Stimulated activated CD4-positive, alpha-beta T cell treated with anti-CD3 and anti-CD28 coated beads, Interleukin-1b, Interleukin-23, amount 100 ng/mL, for 48 hours (primary cell): ENCODE data around the gene TNFRSF8.
"Not testable (repeated sequence)": the region's sequence is repeated elsewhere in the genome, so short reads cannot be mapped to it uniquely, and the experiment has no call there.

ENCODE experiments used
- DNase-seq: peaks from one replicate; pipeline ENCODE4 v3.0.0-alpha.2; 2020

The TNFRSF8 gene

DNA sequence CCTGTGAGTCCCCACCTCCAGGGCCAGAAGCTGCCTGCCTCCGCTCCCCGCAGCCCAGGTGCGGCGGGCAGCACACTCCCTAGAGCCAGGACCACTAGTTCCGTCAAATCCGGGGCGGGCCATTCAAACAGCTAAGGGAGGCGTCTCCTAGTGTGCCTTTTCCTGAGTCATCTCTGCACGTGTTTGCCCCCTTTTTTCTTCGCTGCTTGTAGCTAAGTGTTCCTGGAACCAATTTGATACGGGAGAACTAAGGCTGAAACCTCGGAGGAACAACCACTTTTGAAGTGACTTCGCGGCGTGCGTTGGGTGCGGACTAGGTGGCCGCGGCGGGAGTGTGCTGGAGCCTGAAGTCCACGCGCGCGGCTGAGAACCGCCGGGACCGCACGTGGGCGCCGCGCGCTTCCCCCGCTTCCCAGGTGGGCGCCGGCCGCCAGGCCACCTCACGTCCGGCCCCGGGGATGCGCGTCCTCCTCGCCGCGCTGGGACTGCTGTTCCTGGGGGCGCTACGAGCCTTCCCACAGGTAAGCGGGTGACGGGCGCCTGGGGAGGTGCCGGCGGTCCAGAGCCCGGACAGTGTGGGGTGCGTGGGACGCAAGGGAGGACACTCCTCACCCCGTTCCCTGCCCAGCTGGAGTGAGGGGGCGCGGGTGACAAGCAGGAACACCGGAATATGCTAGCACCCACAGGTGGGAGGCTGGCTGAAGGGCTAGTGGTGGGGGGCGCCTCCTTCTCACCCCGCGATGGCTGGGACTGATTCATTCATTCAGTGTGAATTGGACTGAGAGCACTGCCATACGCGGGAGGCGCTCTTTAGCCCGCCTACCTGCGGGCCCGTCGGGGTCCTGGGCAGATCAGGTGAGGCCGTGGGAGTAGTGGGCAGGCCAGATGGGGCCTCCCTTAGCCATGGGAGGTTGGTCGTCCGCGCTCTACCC is at the start of gene TNFRSF8:
TNFRSF8 (plus strand) TSS at position 163 of the 932 bp plus-strand sequence; CDS start at position 459, 296 bp downstream.
- DNase-seq = peak; percentile 79

DNA sequence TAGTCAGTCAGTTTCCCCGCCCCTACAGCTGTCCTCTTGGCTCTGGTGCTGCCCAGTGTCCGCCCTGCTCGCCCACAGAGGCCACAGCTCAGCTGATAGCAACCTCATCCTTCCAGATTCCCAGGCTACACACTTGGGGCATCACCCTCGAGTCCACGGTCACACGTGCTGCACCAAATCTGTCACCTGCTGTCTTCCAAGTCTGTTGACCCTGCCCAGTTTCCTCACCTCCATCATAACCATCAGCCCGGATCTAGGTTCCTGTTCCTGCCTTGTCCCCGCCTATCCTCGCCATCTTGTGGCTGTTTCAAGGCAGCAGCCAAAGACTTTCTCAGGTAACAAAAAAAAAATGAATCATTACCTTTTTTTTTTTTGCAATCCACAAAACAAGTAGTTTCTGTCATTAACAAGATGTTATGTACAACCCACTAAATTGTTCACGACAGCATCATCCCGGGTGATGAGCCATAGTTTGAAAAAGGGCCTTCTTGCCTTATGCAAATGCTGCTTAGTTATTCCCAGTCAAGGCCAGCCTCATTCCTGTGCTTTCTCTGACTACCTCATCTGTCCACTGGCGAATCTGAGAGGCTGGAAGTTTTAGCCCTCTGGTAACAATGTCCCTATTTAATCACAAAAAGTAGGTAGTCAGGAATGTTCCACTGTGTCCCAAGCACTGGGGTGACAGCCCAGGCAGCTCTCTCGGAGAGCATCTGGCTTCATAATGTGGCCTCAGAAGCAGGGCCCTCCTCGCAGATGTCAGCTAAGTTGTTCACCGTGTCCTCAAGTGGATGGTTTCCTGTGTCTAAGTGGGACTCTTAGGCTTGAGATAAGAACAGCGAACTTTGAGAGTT is 48.7 kb upstream of the TNFRSF8 start:
- DNase-seq = peak; percentile 34

DNA sequence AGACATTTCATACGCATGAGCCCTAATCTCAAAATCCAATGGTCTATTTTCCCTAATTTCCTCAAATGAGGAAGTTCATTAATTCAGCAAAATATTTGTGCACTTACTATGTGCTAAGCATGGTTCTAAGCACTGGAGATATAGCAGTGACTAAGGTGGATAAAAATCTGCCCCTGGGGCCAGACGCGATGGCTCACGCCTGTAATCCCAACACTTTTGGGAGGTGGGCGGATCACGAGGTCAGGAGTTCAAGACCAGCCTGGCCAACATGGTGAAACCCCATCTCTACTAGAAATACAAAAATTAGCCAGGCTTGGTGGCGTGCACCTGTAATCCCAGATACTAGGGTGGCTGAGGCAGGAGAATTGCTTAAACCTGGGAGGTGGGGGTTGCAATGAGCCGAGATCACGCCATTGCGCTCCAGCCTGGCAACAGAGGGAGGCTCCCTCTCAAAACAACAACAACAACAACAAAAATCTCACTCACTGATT is 48.1 kb upstream of the TNFRSF8 start:
- no peak for DNase-seq

DNA sequence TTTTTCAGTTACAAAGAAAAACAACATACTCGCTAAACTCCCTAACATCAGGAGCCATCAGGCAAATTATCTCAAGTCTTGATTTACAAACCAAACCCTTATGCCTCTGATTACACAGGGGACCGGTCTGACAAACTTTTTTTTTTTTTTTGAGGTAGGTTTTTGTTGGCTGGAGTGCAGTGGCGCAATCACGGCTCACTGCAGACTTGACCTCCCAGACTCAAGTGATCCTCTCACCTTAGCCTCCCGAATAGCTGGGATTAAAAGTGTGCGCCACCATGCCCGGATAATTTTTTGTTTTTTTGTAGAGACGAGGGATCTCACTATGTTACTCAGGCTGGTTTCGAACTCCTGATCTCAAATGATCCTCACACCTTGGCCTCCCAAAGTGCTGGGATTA is 47.6 kb upstream of the TNFRSF8 start:
- DNase-seq = no peak

DNA sequence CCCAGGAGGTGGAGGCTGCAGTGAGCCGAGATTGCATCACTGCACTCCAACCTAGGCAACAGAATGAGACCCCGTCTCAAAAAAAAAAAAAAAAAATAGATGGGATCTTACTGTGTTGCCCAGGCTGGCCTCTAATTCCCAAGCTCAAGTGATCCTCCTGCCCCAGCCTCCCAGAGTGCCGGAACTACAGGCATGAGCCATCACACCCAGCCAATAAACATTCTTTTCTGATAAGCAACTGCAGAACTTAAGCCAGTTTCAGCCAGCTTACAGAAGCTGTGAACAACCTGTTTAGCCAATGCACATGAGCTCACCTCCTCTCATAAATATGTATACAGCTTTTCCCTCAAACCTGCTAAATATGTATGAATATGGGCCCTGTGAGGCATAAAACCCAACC is 46.9 kb upstream of the TNFRSF8 start:
- DNase-seq = no peak

DNA sequence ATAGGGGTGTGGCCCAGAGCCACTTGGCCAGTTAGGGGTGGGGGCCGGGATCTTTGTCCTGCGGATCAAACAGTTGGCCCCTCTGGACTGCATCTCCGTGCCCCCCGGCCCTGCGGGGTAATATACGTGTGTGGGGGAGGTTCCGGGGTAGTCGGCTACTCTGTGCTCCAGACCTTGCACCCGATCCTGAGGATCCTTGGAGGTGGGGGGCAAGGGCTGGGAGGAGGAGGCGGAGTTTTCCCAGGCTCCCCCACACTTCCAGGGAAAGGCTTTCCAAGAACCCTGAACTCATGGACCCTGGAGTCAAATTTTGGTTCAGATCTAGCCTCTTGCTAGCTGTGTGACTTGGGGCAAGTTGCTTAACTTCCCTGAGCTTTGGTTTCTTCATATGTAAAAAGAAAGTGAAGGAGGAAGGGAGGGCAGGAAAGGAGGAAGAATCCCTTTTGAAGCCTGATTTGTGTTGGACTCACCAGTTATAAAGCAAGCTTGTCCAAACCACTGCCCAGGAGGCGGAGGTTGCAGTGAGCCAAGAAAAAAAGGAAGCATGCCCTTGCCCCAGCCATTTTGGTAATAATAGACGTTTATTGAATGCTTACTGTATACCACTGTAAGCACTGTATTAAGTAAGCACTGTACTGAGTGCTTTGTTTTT is 43.1 kb upstream of the TNFRSF8 start:
- DNase-seq = no peak

DNA sequence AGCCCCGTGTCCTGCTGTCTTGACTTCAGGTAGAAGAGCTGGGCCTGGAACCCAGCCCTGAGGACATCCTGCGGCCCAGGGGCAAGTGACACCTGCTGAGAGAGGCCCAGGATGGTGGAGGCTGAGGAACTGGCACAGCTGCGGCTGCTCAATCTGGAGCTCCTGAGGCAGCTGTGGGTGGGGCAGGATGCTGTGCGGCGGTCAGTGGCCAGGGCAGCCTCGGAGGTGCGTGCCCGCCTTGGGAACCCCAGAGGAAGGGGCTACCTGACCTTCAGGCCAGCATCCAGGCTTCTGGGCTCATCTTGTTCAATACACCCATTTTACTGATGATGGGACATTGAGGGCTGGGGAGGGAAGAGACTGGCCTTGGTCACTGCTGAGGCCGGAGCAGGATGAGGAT is 41.5 kb upstream of the TNFRSF8 start:
- no peak for DNase-seq

DNA sequence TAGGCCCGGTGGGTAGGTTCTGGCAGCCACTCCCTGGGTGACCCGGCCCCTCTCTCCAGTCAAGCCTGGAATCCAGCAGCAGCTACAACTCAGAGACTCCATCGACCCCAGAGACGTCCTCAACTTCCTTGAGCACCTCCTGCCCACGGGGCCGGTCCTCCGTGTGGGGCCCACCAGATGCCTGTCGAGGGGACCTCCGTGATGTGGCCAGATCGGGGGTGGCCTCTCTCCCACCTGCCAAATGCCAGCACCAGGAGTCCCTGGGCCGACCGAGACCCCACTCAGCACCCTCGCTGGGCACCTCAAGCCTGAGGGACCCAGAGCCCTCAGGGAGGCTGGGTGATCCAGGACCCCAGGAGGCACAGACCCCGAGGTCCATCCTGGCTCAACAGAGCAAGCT is 41.1 kb upstream of the TNFRSF8 start:
- no peak for DNase-seq

DNA sequence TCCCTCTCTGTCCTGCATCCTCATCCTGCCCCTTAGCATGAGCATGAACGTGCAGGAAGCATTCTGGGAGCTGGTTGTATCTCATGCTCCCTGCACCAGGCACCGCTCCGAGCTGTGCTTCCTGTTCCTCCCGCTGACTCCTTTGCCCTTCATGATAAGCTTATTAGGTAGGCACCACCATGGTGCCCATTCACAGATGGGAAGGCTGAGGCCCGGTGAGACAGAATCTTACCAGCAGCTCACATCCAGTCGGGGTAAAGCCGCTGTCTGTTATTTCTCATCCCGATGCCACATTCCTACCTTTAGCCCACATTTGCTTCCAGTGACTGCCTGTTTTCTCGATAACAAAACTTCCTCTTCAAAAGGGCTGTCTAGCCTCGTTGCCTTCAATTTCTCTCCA is 36.5 kb upstream of the TNFRSF8 start:
- DNase-seq = no peak

DNA sequence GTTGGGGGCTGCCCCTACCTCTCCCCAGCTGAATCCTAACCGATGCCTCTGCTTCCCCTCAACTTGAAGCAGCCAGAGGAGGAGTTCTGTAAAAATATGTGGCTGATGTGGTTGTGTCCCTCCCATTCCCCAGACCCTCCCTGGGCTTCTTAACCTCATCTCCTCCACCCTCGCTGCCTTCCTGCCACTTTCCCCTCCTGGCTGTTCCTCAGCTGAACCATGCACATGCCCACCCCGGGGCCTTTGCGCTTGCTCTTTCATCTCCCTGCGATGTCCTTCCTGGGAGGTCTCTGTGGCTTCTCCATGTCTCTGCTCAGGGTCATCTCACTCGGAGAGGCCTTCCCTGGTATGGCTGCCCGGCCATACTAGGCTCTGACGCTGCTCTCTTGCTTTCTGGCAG is 34.9 kb upstream of the TNFRSF8 start:
- DNase-seq = no peak

DNA sequence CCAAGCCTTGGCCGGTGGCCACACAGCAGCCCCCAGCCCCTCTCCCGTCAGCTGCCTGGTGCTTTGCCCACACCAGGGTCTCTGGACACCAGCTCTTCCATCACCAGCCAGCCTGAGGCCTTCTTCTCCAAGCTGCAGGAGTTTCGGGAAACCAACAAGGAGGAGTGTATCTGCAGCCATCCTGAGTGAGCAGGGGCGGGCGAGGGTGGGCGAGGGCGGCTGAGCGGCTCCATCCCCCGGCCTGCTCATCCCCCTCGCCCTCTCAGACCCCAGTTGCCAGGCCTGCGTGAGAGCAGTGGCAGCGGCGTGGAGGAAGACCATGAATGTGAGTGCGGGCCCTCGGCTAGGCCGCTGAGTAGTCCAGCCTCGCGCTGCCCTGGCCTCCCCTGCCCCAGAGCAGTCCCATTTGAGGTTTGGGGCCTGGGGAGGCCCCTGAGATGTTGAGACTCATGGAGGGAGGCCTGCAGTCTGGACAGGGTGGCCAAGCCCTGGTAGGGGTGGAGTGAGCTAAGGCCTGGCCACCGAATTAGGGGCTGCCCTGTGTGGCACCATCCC is 34.1 kb upstream of the TNFRSF8 start:
- no peak for DNase-seq

DNA sequence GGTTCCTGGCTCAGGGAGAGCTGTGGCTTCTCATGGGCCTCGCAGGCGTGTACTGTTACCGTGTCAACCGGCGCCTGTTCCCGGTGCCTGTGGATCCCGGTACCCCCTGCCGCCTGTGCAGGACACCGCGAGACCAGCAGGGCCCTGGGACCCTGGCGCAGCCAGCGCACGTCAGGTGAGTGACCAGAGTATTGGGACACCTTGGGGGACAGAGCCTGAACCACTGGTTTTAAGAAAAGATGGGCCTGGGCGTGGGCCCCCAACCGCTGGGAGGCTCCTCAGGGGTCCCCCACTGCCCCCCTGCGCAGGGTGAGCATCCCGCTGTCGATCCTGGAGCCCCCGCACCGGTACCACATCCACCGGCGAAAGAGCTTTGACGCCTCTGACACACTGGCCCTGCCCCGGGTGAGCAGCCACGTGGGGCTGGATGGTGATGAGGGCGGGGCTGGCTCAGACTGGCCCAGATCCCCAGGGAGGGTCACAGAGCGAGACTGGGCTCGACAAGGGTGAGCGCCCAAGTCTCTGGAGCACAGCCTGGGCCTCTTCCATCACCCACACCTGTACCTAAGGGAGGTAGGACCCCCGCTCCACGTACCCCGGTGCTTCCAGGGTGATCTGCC is 33.3 kb upstream of the TNFRSF8 start:
- DNase-seq = no peak

DNA sequence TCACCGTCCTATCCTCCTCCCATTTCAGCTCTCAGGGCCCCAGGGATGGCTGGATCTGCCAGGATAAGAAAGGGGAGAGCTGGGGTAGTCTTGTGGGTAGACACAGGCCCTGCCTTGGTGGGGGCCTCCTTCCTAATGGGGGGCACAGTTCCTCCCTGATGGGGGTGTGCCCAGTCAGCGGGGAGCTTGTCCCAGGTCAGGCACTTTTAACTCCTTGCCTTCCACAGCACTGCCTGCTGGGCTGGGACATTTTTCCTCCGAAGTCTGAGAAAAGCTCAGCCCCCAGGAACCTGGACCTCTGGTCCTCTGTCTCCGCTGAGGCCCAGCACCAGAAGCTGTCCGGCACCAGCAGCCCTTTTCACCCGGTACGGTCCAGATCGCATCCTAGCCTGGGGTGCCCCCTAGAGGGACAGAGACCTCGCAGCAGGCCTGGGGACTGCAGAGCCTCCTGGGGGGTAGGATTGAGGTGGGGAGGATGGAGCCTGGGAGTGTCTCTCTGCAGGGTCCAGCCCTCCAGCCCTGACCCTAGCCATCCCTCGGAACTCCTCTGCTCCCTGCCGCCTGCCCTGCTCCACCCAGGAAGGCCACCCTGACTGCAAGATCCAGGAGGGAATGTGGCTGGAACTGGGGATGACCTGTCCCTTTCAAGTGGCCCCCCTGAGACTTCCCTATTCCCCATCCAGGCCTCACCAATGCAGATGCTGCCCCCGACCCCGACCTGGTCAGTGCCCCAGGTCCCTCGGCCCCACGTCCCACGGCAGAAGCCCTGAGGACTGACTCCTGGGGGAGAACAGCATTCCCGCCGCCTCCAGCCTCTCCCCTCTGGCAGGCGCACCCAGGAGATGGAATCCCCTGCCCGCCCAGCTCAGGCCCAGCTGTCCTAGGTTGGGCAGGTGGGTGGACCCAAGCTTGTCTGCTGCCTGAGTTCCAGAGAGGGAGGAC is 31.8 kb upstream of the TNFRSF8 start:
- DNase-seq = peak; percentile 40

DNA sequence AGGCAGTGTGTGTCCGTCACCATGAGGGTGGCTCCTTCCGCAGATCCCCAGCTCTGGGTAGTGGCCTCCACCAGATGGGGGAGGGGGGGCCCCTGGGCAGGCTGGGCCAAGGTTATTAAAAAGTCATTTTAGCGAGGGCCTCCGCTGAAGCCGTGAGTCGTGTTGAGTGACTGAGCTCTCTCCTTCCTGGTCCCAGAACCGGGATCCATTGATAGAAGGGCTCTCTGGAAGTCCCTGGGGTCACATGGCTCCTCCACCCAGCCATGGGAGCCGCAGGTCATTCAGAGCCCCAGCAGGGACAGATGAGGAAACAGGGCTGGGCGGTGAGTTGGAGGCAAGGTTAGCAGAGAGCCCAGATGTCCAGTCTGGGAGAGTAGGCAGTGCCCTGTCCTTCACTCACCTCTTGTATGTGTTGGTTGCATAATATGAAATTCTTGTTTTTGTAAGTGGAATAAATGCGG is 30.9 kb upstream of the TNFRSF8 start:
- DNase-seq = no peak

DNA sequence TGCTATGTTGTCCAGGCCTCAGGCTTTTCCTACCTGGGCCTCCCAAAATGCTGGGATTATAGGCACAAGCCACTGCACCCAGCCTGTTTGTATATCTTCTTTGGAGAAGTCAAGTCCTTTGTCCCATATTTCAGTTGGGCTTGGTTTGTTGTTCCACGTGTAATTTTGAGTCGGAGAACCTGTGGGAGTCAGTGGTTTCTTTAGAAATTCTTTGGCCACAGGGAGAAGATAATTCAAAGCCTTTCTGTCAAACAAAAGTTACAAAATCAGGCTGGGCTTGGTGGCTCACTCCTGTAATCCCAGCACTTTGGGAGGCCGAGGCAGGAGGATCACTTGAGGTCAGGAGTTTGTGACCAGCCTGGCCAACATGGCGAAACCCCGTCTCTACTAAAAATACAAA is 29.7 kb upstream of the TNFRSF8 start:
- DNase-seq = not testable (repeated sequence)

DNA sequence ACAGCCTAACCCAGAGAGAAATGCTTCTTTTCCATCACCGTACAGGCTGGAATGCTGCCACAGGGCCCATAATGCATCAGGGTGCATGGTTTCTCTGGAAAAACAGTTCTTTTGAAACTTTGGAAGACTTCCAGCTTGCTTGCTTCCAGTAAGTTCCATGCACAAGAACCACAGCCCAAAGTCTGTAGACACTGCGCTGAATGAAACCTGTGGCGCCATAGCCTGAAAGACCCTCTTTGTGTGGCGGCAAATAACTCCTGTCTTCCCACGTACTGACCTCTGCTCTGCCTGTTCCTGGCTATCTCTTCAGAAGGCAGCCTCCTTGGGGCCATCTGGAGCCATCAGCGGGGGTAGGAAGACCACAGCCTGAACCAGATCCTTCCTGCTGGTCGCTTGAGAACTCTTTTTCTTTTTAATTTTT is 28.7 kb upstream of the TNFRSF8 start:
- DNase-seq = no peak

DNA sequence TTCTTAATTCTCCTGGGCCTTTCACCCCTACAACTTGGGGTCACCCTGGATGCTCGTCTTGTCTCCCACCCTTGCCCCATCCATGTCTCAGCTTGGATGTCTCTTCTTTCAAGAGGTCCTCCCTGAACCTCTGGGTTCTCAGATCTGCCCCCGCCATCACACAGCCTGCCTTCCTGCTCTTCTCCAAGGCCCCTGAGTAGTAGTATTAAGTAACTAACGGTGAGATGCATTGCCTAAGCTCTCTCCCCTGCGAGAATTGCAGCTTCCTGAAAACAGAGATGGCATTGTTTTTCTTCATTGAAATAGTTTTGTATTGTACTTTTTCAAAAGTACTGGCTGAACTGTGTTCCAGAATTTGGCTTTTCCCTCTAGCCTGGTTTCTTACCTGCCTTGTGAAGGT is 27.8 kb upstream of the TNFRSF8 start:
- no peak for DNase-seq

DNA sequence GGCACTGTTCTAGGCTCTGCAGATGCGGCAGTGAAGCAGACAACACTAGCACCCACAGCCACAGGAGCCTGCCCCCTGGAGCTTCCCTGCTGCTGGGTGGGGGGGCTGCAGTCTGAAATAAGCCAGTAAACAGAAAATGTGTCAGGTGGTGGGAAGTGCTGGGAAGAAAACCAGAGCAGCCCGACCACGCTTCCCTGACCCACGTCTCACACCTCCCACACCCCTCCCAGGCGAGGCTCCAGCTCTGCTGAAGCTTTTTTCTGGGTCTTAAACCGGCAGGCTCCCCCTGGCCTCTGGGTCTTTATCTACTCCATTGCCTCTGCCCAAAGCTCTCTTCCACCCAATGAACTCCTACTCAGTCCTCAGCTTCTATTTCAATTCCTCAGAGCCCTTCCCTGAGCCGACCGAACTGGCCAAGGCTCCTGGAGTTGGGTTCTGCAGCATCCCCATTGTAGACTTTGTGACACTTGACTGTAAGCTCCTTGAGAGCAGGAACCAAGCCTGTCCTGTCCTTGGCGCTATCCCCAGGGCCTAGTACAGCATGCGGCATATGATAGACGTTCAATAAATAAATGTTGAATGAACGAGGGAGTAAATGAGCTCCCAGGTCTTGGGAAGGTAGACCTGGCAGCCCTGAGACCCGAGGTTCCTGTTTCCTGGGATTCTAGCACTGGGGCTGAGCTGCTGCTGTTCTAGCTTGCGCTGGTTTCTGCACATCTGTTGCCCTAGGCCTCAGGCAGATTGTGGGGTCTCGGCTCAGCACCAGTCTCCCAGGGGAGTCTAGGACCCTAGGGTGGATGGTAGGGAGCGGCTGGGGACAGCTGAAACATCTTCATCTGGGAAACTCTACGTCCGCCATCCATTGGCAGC is 25.4 kb upstream of the TNFRSF8 start:
- DNase-seq = no peak

DNA sequence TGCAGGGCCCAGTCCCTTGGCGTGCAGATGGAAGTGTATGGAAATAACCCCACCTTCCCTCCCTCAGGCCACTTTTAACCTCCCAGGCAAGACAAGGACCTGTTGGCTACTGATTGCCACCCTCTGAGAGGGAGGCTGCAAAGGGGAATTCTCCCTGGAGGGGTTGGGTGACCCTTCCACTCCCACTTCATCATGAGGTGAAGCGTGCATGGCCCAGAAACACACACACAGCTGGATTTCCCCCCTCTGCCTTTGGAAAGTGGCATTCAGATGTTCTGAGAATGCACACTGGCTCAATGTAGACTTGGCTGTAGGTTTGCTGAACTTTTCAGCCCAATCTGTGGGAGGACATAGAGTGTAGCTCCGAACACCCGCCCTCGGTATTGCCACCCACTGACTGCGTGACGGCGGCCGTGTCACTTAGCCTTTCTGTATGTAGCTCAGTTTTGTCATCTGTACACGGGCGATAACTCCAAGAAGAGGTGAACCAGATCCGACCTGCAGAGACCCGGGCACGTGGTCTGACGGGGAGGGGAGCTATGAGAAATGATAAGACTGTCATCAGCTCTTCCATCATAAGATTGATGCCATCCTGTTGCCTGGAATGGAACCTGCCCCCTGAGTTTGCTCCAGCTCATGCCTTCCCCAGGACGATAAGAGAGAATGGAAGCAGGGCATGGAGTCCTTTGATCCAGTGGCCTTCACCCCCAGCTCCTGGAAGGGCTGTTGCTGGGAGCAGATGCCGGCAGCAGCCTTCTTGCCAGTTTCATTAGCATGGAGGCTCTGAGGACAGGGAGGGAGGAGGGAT is 24.5 kb upstream of the TNFRSF8 start:
- DNase-seq = no peak
